Activated naive CD8-positive, alpha-beta T cell treated with anti-CD3 and anti-CD28 coated beads for 36 hours (primary cell): Measurements from ENCODE around the gene PRKAG2. TPM values are rescaled to one million over a fixed set of nuclear protein-coding genes. Genes with fewer than 3 reads are reported as not detected.

Source experiments
- DNase-seq: peaks from one replicate; pipeline ENCODE4 v3.0.0; 2021
- H3K27ac Mint-ChIP-seq: one replicate; pipeline ENCODE4 v1.8.0; 2022; ENCODE audit warnings: mild to moderate bottlenecking, moderate library complexity, mixed read lengths
- H3K27me3 Mint-ChIP-seq: one replicate; pipeline ENCODE4 v1.8.0; 2022; ENCODE audit warnings: mild to moderate bottlenecking, mixed read lengths
- H3K36me3 Mint-ChIP-seq: one replicate; pipeline ENCODE4 v1.8.0; 2021; ENCODE audit warnings: mild to moderate bottlenecking, mixed read lengths
- H3K4me1 Mint-ChIP-seq: one replicate; pipeline ENCODE4 v1.8.0; 2021; ENCODE audit warnings: mixed read lengths
- H3K4me3 Mint-ChIP-seq: one replicate; pipeline ENCODE4 v1.8.0; 2022; ENCODE audit warnings: mild to moderate bottlenecking, moderate library complexity, mixed read lengths
- H3K9me3 Mint-ChIP-seq: one replicate; pipeline ENCODE4 v1.8.0; 2022; ENCODE audit warnings: mixed read lengths
- total RNA-seq, 2 experiments: library from RNA; stranded (reverse); gene quantifications; one replicate each; pipeline ENCODE4 v1.2.3, GENCODE V29; 2021

The PRKAG2 gene
- total RNA-seq, 2 experiments from 2014 or later = 18.7 to 19.4 TPM

DNA sequence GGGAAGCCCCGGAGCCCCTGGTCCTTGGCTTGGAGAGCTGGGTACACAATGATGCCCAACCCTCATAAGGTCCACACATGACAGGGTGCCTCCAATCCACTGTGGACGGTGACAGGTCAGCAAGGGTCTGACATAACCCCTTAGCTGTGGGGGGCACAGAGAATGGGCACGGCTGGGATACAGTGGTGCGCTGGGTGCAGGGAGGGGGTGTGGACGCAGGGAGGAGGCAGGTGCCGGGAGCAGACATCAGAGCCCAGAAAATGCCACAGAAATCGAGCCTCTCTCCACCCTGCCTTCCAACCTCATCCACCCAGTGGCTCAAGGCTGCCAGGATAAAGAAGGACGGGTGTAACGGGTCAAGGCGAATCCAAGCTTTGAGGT is 179.4 kb downstream of the PRKAG2 start:
- Mint-ChIP-seq H3K4me3 (no peak overlapping the region), H3K27ac (no peak overlapping the region), H3K9me3 (no peaks in the 10 kb centered on the region), H3K36me3 (peaks cover 2% of the 10 kb centered on the region), H3K27me3 (no peaks in the 10 kb centered on the region), H3K4me1 (peaks cover 15% of the 10 kb centered on the region)
- no peak for DNase-seq

GRCh38 chr7:151696721-151697514 is 180.0 kb downstream of the PRKAG2 start:
- H3K4me3 Mint-ChIP-seq = no peak overlapping the region
- H3K27ac Mint-ChIP-seq = no peak overlapping the region
- no peaks in the 10 kb centered on the region for H3K9me3 Mint-ChIP-seq
- H3K27me3 Mint-ChIP-seq = no peaks in the 10 kb centered on the region
- H3K4me1 Mint-ChIP-seq = peaks cover 15% of the 10 kb centered on the region
- H3K36me3 Mint-ChIP-seq = peaks cover 2% of the 10 kb centered on the region
- no peak for DNase-seq

DNA sequence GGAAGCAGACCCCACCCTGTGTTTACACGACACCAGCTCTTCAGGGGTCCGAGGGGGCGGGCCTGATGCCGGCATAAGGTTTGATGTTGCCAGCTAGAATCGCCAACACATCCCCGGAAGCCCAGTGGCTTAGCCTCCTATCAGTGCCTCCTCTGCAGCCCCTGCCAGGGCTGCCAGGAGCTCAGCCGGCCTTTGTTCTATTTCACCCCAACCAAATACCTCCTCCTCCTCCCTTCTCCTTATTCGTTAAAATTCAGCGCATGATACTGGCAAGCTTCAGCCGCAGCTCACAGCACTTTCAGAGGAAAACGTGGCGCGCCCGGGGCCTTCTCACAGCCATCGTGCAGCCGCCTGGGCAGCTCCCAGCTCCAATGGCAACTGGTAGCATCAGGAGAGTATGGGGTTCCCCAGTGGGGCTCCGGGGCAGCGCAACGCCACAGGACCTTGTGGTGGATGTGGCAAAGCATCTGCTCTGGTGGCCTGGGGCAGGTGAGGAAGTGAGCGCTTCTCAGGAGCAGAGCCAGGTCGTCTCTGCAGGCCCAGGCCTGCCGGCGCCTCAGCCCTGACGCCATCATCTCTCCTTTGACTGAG is 180.9 kb downstream of the PRKAG2 start:
- H3K27ac Mint-ChIP-seq = no peak overlapping the region
- no peak overlapping the region for H3K4me3 Mint-ChIP-seq
- no peak for DNase-seq
- peaks cover 2% of the 10 kb centered on the region for H3K36me3 Mint-ChIP-seq
- H3K9me3 Mint-ChIP-seq = no peaks in the 10 kb centered on the region
- H3K4me1 Mint-ChIP-seq = peaks cover 15% of the 10 kb centered on the region
- H3K27me3 Mint-ChIP-seq = no peaks in the 10 kb centered on the region

GRCh38 chr7:151694828-151695580 is 181.9 kb downstream of the PRKAG2 start:
- Mint-ChIP-seq H3K36me3 (peaks cover 2% of the 10 kb centered on the region), H3K27me3 (no peaks in the 10 kb centered on the region), H3K4me3 (no peak overlapping the region), H3K9me3 (no peaks in the 10 kb centered on the region), H3K4me1 (peaks cover 15% of the 10 kb centered on the region), H3K27ac (no peak overlapping the region)
- DNase-seq = no peak

DNA sequence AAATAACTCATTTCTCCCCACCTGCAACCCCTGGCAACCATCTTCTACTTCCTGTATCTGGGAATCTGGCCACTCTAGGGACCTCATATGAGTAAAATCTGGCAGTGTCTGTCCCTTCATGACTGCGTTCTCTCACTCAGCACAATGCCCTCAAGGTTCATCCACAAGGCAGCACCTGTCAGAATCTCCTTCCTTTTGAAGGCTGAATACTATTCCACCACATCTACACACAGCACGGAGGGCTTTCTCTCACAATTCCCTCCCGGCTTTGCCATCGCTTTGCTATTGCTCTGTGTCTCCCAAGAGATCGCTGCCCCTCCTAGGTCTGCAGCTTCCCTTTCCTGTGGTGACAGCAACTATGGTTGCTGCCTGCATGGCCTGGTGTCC is 182.5 kb downstream of the PRKAG2 start:
- Mint-ChIP-seq H3K27me3 (no peaks in the 10 kb centered on the region), H3K27ac (no peak overlapping the region), H3K9me3 (no peaks in the 10 kb centered on the region), H3K4me3 (no peak overlapping the region), H3K36me3 (no peaks in the 10 kb centered on the region), H3K4me1 (peaks cover 15% of the 10 kb centered on the region)
- no peak for DNase-seq

DNA sequence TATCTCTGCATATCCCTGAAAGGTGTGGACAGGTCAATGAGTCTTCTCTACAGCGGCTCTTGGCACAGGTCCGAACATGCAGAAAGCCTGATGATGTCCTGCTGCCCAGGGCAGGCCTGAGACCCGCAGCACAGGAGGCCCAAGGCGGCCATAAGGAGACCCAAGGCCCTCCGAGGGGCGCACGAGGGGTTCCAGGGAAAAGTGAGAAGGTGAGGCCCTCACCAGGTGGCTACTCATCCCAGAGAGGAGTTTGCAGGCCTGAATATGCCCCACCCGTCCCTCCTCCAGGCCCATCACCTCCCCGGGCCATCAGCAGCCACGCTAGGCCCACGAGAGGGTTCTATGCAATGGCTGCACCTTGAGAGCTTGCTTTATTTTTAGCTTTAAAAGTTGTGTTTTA is 183.8 kb downstream of the PRKAG2 start:
- Mint-ChIP-seq H3K27ac (no peak overlapping the region), H3K4me1 (peaks cover 13% of the 10 kb centered on the region), H3K27me3 (no peaks in the 10 kb centered on the region), H3K4me3 (no peak overlapping the region), H3K36me3 (no peaks in the 10 kb centered on the region), H3K9me3 (no peaks in the 10 kb centered on the region)
- no peak for DNase-seq

- H3K4me3 Mint-ChIP-seq = no peak overlapping the region
Measured at GRCh38 chr7:151692721-151693120, 184.2 kb downstream of the PRKAG2 start.

DNA sequence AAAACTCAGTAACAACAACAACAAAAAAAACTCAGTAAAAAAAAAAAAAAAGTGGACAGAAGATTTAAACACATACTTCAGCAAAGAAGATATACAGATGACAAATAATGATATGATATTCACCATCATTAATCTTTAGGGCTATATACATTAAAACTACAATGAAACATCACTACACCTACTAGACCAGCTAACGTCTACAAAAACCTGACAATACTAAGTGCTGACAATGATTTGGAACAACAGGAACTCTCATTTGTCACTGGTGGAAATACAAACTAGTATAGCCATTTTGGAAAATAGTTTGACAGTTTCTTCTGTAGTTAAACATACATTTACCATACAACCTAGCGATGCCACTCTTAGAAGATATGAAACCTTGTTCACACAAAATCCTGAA is 185.5 kb downstream of the PRKAG2 start:
- H3K36me3 Mint-ChIP-seq = no peaks in the 10 kb centered on the region
- no peak overlapping the region for H3K4me3 Mint-ChIP-seq
- no peak overlapping the region for H3K27ac Mint-ChIP-seq
- H3K27me3 Mint-ChIP-seq = no peaks in the 10 kb centered on the region
- H3K4me1 Mint-ChIP-seq = peaks cover 13% of the 10 kb centered on the region
- no peak for DNase-seq
- no peaks in the 10 kb centered on the region for H3K9me3 Mint-ChIP-seq

More at GRCh38 chr7:151692721-151693120, 184.2 kb downstream of the PRKAG2 start:
- Mint-ChIP-seq H3K27ac (no peak overlapping the region), H3K36me3 (no peaks in the 10 kb centered on the region), H3K4me1 (peaks cover 13% of the 10 kb centered on the region), H3K27me3 (no peaks in the 10 kb centered on the region), H3K9me3 (no peaks in the 10 kb centered on the region)
- no peak for DNase-seq

DNA sequence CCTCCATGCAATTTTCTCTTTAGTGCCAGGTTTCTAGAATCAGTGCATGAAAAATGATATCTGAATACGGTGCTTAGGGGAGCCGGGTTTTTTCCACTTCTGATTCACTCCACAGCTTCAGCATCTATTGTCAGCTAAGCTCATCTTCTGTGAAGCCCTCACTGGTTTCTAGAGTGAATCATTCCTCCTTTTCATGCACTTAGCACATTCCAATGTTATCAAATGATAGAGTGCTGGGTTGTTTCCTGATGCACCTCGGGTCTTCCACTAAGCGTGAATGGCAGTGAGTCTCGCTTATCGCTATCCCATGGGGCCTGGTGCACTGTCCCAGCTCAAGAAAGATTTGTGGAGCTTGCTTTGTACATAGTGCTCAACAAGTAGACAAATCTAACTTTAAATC is 186.3 kb downstream of the PRKAG2 start:
- no peaks in the 10 kb centered on the region for H3K9me3 Mint-ChIP-seq
- no peak for DNase-seq
- H3K4me1 Mint-ChIP-seq = peaks cover 8% of the 10 kb centered on the region
- H3K36me3 Mint-ChIP-seq = no peaks in the 10 kb centered on the region
- H3K27me3 Mint-ChIP-seq = no peaks in the 10 kb centered on the region
- H3K4me3 Mint-ChIP-seq = no peak overlapping the region
- no peak overlapping the region for H3K27ac Mint-ChIP-seq

- DNase-seq = no peak
- Mint-ChIP-seq H3K4me1 (no peaks in the 10 kb centered on the region), H3K9me3 (no peaks in the 10 kb centered on the region), H3K36me3 (no peaks in the 10 kb centered on the region), H3K27me3 (no peaks in the 10 kb centered on the region), H3K27ac (no peak overlapping the region), H3K4me3 (no peak overlapping the region)
Measured at GRCh38 chr7:151689196-151689971, 187.5 kb downstream of the PRKAG2 start.

DNA sequence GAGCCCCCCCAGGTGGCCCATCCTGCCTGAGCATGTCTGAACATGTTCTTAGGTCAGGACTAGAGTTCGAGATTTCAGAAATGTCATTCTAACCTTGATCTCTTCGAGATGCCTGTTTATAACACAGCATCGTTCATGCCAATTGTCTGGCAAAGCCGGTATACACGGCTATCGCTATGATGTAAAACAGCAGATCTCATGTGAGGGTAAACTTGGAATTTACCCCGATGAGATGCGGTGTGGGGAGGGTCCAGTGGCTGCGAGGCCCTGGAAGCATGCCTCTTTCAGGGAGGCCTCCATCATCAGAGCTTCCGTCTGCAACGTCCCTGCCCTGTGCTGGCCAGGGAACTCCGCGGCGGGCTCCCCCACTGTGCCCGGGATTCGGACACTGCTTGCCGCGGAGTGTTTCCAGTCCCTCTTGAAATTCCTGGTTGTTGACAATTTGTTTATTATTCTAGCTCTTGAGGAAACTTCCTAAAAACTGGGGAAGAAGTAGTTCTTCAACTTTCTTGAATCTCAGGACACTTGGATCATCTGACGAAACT is 188.6 kb downstream of the PRKAG2 start:
- no peaks in the 10 kb centered on the region for H3K9me3 Mint-ChIP-seq
- no peak for DNase-seq
- no peaks in the 10 kb centered on the region for H3K36me3 Mint-ChIP-seq
- H3K27ac Mint-ChIP-seq = no peak overlapping the region
- H3K4me3 Mint-ChIP-seq = no peak overlapping the region
- no peaks in the 10 kb centered on the region for H3K4me1 Mint-ChIP-seq
- H3K27me3 Mint-ChIP-seq = no peaks in the 10 kb centered on the region

DNA sequence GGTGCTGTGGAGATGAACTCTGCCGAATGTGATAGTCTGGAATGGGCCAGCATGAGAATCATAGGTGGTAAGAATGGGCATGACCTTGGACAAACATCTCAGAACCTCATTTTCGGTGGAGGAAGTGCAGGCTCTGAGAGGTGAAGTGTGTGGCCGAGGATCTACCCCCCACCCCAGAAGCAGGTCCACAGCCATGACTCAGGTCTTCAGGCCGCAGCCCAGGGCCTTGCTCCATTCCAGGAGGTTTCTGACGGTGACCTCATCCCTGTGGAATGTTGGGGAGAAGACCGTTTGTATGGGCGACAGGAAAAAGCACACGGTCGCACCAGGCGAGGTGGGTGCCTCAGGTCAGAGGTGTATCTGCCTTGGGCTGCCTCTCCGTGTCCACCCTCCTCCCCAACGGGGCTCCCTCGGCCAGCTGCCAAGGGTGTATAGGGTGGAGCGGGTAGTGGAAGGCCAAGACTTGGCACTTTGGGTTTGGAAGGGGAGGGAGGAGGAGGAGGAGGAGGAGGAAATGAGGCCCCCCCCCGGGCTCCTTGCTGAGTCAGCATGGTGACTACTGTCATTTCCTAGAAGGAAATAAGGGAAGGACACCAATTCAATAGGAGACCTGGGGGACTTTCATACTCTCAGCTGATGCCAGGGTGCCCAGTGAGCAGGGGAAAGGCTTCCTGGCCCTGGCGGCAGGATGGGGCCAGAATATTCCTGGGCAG is 189.2 kb downstream of the PRKAG2 start:
- no peak overlapping the region for H3K4me3 Mint-ChIP-seq
- DNase-seq = no peak
- H3K36me3 Mint-ChIP-seq = no peaks in the 10 kb centered on the region
- H3K27ac Mint-ChIP-seq = no peak overlapping the region
- no peaks in the 10 kb centered on the region for H3K4me1 Mint-ChIP-seq
- no peaks in the 10 kb centered on the region for H3K9me3 Mint-ChIP-seq
- H3K27me3 Mint-ChIP-seq = no peaks in the 10 kb centered on the region

DNA sequence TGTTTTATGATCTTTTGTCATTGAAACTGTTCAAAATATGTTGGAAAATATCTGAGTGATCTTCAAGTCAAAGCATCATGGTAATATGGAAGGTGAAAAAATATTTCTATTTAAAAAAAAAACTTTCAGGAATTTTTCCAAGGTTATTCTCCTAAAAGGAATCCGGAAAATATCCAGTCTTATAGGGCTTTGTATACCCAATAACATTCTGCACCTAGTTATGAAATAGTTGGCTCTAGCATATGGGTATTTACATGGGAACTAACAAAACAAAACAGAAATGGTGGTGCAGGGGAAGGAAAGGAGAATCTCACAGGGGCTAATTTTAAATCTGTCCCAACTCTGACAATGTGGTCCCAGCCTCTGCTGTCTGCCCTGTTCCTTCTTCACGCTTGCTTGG is 190.1 kb downstream of the PRKAG2 start:
- H3K4me1 Mint-ChIP-seq = peaks cover 2% of the 10 kb centered on the region
- no peak overlapping the region for H3K27ac Mint-ChIP-seq
- no peaks in the 10 kb centered on the region for H3K36me3 Mint-ChIP-seq
- H3K27me3 Mint-ChIP-seq = no peaks in the 10 kb centered on the region
- no peak for DNase-seq
- H3K9me3 Mint-ChIP-seq = no peaks in the 10 kb centered on the region
- no peak overlapping the region for H3K4me3 Mint-ChIP-seq

DNA sequence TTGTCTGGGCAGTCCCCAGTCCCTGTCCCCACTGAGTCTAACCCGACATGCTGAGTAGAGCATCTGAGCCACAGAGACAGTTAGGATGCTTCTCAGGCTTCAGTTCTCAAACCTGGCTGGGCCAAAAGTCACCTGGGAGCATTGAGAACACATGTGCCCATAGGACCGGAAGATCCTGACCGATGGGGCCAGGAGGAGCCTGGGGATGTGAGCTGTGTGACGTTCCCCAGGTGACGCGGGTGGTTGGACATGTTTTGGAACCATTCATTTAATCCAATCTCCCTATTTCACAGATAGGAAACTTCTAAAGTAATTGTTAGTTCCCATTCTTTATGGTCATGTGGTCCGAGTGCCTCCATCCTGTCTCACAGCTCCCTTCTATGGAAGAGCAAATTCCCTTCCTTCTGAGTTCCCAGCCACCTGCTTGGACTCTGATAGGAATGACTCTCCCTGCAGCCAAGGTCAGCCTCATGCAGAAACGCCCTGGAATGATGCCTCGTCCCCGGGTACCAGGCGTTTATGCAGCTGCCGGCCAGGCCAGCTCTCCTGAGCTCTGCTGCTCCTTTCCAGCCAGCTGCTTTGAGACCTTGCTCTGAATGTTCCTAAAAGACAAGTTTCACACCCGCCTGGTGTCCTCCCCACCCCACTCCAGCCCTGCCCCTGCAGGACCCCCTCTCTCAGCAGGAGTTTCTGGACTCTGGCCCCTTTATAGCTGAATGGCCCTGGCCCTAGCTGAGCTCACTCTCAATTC is 190.7 kb downstream of the PRKAG2 start:
- Mint-ChIP-seq H3K9me3 (no peaks in the 10 kb centered on the region), H3K36me3 (no peaks in the 10 kb centered on the region), H3K4me3 (no peak overlapping the region), H3K27ac (no peak overlapping the region), H3K4me1 (peaks cover 5% of the 10 kb centered on the region), H3K27me3 (no peaks in the 10 kb centered on the region)
- DNase-seq = no peak
